Natural killer cell (primary cell): ENCODE measurements around the gene TAOK2. TPM values are rescaled to one million over a fixed set of nuclear protein-coding genes. Genes with fewer than 3 reads are reported as not detected.
A peak's percentile ranks its signal among the peaks of the same experiment; 100 is the strongest.

ENCODE experiments used
- ATAC-seq, 3 donors: fragments of 150-1000 bp in 2 of 3; fragments of 200-7000 bp in 1 of 3; cut with Tn5 transposase; 1 replicate in 1 of 3; 2 replicates in 2 of 3; pipeline ENCODE4 v1.10.0; 2021; ENCODE audit warnings: mild to moderate bottlenecking in 2 of 3, moderate library complexity in 2 of 3
- DNase-seq, 2 donors: peaks; one replicate each; pipeline versions ENCODE4 v3.0.0 to v3.0.0-alpha.2; 2013 to 2021; ENCODE audit warnings: mixed read lengths in 1 of 2
- H3K27ac ChIP-seq: one replicate; pipeline ENCODE4 v1.5.1; 2013; ENCODE audit warnings: mild to moderate bottlenecking, low read length
- H3K27me3 ChIP-seq: one replicate; pipeline ENCODE4 v1.6.1; 2013; ENCODE audit warnings: low read length; ENCODE audit not compliant: control insufficient read depth, insufficient read depth
- H3K36me3 ChIP-seq: one replicate; pipeline ENCODE4 v1.6.1; 2013; ENCODE audit warnings: low read length; ENCODE audit not compliant: control insufficient read depth, insufficient read depth
- H3K4me1 ChIP-seq: one replicate; pipeline ENCODE4 v1.6.1; 2013; ENCODE audit warnings: low read length; ENCODE audit not compliant: control insufficient read depth, insufficient read depth
- H3K4me3 ChIP-seq: one replicate; pipeline ENCODE4 v1.5.1; 2013; ENCODE audit warnings: low read length
- H3K9me3 ChIP-seq: one replicate; pipeline ENCODE4 v1.6.1; 2013; ENCODE audit warnings: low read length; ENCODE audit not compliant: control insufficient read depth, insufficient read depth
- H3K27ac Mint-ChIP-seq, 2 donors: one replicate each; pipeline ENCODE4 v1.8.0; 2022; ENCODE audit warnings: mild to moderate bottlenecking in 2 of 2, mixed read lengths in 2 of 2, moderate library complexity in 1 of 2
- H3K27me3 Mint-ChIP-seq, 2 donors: one replicate each; pipeline ENCODE4 v1.8.0; 2022; ENCODE audit warnings: low read depth in 2 of 2, mixed read lengths in 2 of 2
- H3K36me3 Mint-ChIP-seq: one replicate; pipeline ENCODE4 v1.8.0; 2022; ENCODE audit warnings: mixed read lengths
- H3K4me1 Mint-ChIP-seq, 2 donors: one replicate each; pipeline ENCODE4 v1.8.0; 2022; ENCODE audit warnings: mixed read lengths in 2 of 2
- H3K4me3 Mint-ChIP-seq: one replicate; pipeline ENCODE4 v1.8.0; 2022; ENCODE audit warnings: mild to moderate bottlenecking, moderate library complexity, mixed read lengths
- H3K9me3 Mint-ChIP-seq, 2 donors: one replicate each; pipeline ENCODE4 v1.8.0; 2022; ENCODE audit warnings: mixed read lengths in 2 of 2
- CTCF ChIP-seq: fragments of 200-600 bp; IDR thresholded peaks from one replicate; pipeline ENCODE4 v1.8.0; 2022; ENCODE audit warnings: antibody characterized with exemption
- WGBS: methylation state at CpG from one replicate; pipeline ENCODE4 v1.1.7; 2013; ENCODE audit warnings: missing lambda C conversion rate; ENCODE audit not compliant: insufficient coverage; 5-methylcytosine and 5-hydroxymethylcytosine counted together
- intact Hi-C: fragments of 100-400 bp; cut with micrococcal nuclease; formaldehyde crosslinking; loops from one replicate; pipeline ENCODE4 v1.14.2; 2022
- total RNA-seq, 4 donors: library from RNA; stranded (reverse); fragments of 120-200 nt in 1 of 4; gene quantifications; one replicate each; pipeline versions ENCODE4 v1.2.3 to v1.2.4, GENCODE V29; 2013 to 2022

The TAOK2 gene
- total RNA-seq, 3 donors from 2014 or later (not counting 1 experiment from before 2014, with no cell fraction given), result 35.3 to 42.8 (median 41.5) TPM

GRCh38 chr16:29975134-29975538 is 1.5 kb downstream of the TAOK2 start:
- intact Hi-C loops, result no loop called here
- 74% methylated on average over 5 of the region's 5 CpGs for WGBS
- Histone ChIP-seq H3K36me3 (peaks cover 19% of the 10 kb centered on the region), H3K9me3 (no peaks in the 10 kb centered on the region), H3K27ac (peak overlapping the region; percentile 6), H3K4me1 (peaks cover 30% of the 10 kb centered on the region), H3K27me3 (no peaks in the 10 kb centered on the region), H3K4me3 (no peak overlapping the region)
- Mint-ChIP-seq H3K4me3 (peak overlapping the region; percentile 95), H3K27me3 (no peaks in the 10 kb centered on the region), H3K36me3 (peaks cover 1% of the 10 kb centered on the region), H3K27ac (peak overlapping the region; percentile 64 to 96), H3K4me1 (peaks cover 26 to 52% of the 10 kb centered on the region in 2 donors), H3K9me3 (no peaks in the 10 kb centered on the region)
- DNase-seq (no peak), ATAC-seq (no peak)
- TF ChIP-seq CTCF, result no peak

GRCh38 chr16:29975811-29976511 is 2.3 kb downstream of the TAOK2 start:
- Mint-ChIP-seq H3K4me1 (peaks cover 26 to 52% of the 10 kb centered on the region in 2 donors), H3K4me3 (peak overlapping the region; percentile 95), H3K27ac (peak overlapping the region; percentile 64 to 96), H3K36me3 (peaks cover 8% of the 10 kb centered on the region), H3K9me3 (no peaks in the 10 kb centered on the region), H3K27me3 (no peaks in the 10 kb centered on the region)
- Histone ChIP-seq H3K36me3 (peaks cover 24% of the 10 kb centered on the region), H3K4me3 (no peak overlapping the region), H3K4me1 (peaks cover 30% of the 10 kb centered on the region), H3K27me3 (no peaks in the 10 kb centered on the region), H3K27ac (no peak overlapping the region), H3K9me3 (no peaks in the 10 kb centered on the region)
- no peak for TF ChIP-seq CTCF
- intact Hi-C loops, result no loop called here
- ATAC-seq, result no peak
- WGBS, result 33% methylated on average over 6 of the region's 6 CpGs
- DNase-seq, result no peak

- no peak overlapping the region for H3K27ac ChIP-seq
- H3K9me3 ChIP-seq, result no peaks in the 10 kb centered on the region
- H3K4me3 Mint-ChIP-seq, result no peak overlapping the region
- intact Hi-C loops, result no loop called here
- no peak for TF ChIP-seq CTCF
- peaks cover 8% of the 10 kb centered on the region for H3K36me3 Mint-ChIP-seq
- H3K4me1 ChIP-seq, result peaks cover 30% of the 10 kb centered on the region
- H3K27ac Mint-ChIP-seq, result peak overlapping the region; percentile 64 to 96
- DNase-seq (no peak), ATAC-seq (no peak)
- no peak overlapping the region for H3K4me3 ChIP-seq
- no peaks in the 10 kb centered on the region for H3K27me3 ChIP-seq
- peaks cover 37% of the 10 kb centered on the region for H3K36me3 ChIP-seq
- H3K27me3 Mint-ChIP-seq, result no peaks in the 10 kb centered on the region
- no peaks in the 10 kb centered on the region for H3K9me3 Mint-ChIP-seq
- 98% methylated on average over 7 of the region's 9 CpGs for WGBS
- peaks cover 26 to 52% of the 10 kb centered on the region in 2 donors for H3K4me1 Mint-ChIP-seq
Observed at GRCh38 chr16:29977063-29977825, 3.6 kb downstream of the TAOK2 start.
